Stimulated activated CD8-positive, alpha-beta memory T cell treated with anti-CD3 and anti-CD28 coated beads, Interleukin-7, amount 100 ng/mL, for 1 hour (primary cell): ENCODE data around the gene ITGA2B.
"Not testable (repeated sequence)": the region's sequence is repeated elsewhere in the genome, so short reads cannot be mapped to it uniquely, and the experiment has no call there.

ENCODE experiments used
- DNase-seq, 2 donors: peaks; one replicate each; pipeline ENCODE4 v3.0.0-alpha.2; 2020; ENCODE audit warnings: low read depth in 2 of 2

The ITGA2B gene

DNA sequence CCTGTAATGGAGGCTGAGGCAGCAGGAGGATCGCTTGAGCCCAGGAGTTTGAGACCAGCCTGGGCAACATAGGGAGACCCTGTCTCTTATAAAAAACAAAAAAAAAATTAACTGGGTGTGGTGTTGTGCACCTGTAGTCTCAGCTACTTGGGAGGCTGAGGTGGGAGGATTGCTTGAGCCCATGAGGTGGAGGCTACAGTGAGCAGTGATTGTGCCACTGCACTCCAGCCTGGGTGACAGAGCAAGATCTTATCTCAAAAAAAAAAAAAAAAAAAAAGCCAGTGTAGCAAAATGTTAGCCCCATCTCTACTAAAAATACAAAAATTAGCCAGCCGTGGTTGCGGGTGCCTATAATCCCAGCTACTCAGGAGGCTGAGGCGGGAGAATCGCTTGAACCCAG, 59.2 kb downstream of the ITGA2B start:
- DNase-seq, result not testable (repeated sequence)

DNA sequence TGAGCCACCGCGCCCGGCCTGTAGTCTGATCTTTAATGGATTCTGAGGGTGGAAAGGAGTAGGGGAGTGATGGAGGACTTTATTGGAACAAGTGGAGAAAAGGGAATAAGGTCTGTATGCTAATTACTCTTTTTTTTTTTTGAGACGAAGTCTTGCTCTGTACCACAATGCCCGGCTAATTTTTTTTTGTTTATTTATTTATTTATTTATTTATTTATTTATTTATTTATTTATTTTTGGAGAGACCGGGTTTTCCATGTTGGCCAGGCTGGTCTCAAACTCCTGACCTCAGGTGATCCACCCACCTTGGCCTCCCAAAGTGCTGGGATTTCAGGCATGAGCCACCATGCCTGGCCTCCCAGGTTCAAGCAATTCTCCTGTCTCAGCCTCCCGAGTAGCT, 59.9 kb downstream of the ITGA2B start:
- not testable (repeated sequence) for DNase-seq

DNA sequence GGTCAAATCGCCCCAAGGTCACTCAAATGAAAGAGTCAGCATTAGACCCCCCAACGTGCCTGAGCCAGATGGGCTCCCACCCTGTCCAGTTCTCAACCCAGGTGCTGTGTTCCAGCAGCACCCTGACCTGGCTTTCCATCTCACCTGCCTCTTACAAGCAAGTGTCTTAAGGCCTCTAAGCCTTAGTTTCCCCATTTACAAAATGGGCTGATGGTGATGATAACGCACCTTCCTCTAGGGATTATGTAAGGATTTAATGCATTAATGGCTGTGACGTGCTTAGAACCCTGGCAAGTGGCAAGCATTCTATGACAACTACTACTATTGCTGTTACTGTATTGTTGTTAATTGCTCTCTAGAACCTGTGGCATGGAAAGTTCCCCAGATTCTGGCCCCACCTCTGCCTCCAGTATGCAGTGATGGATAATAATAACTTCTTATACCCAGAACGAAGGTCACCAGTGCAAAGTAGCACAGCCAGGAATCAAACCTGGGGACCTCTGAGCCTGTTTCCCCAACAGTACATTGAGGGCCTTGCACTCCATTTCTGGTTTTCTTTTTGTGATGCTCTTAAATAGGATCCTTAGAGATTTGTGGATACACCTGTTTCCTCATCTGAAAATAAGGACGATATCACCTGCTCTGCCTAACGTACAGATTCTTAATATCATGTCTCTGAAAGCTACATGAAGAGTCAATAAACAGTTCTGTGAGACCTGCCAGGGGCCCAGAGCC, 61.6 kb downstream of the ITGA2B start:
- no peak for DNase-seq

DNA sequence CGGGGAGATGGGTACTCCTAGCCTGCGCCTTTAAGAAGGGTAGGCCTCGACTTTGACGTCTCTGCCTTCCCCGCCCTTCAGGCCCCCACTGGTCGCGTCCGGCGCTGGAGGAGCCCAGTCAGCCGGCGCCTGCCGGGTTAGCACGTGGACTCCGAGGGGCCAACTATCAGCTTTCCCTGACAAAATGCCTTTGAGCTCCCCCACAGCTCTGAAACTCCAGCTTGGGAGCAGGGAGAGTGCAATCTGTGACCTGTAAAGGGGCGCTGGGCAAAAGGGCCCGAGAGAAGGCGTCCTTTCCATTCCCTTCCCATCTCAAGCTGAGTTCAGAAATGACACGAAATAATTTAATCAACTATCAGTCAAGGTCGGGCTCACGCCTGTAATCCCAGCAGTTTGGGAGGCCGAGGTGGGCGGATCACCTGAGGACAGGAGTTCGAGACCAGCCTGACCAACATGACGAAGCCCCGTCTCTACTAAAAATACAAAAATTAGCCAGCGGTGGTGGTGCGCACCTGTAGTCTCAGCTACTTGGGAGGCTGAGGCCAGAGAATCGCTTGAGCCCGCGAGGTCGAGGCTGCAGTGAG, 62.5 kb downstream of the ITGA2B start:
- DNase-seq, result peak; percentile 87

DNA sequence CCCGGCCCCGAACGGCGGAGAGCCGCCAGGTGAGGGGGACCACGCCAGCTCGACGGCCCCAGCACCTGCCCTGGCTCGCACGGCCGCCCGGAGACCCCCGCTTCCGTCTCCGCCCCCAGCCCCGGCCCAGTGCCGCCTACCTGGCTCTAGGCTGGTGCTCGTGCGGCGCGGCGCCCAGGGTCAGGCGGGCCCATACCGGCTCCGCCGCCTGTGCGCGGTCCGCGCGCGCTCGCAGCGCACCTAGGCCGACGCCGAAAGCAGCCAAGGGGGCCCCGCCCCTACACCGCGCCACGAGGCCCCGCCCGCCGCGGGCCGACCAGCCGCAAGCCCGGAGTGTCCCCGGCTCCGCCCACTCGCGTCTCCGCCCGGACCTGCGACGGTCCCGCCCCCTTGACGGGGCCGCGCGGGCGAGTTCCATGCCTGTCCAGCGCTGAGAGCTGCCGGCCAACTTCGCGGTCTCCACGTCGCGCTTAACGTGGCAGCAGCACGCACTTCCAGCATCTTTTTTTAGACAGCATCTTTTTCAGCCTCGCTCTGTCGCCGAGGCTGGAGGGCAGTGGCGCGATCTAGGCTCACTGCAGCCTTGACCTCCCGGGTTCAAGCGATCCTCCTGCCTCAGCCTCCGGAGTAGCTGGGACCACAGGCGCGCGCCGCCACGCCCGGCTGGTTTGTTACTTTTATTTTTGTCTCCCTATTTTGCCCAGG, 64.7 kb downstream of the ITGA2B start, which contains the start of gene SLC25A39:
TSS of gene SLC25A39 (minus strand) at position 253 of the 705 bp plus-strand sequence. CDS start 1,261 bp downstream, outside the sequence.
- DNase-seq, result peak; percentile 90 to 93

DNA sequence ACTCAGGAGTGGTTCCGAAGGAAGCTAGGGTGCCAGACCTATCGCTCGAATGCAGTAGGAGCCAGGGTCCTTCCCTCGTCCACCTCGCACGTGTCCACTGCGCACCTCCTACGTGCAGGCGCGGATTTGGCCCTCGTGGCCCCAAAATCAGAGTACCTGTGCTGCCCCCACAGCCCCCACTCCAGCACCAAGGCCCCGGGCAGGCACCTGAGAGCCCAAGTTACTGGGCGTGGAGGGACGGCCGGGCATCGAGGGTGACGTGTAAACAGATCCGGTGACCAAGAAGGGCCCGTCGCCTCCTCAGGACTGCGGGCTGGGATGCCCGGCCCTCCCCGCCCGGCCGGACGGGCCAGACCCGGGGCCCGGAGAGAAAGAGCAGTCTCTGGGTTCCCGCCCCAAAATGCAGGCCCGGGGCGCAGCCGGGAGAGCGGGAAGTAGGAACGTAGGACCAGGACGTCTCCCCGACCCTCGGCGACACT, 65.3 kb downstream of the ITGA2B start:
- no peak for DNase-seq

DNA sequence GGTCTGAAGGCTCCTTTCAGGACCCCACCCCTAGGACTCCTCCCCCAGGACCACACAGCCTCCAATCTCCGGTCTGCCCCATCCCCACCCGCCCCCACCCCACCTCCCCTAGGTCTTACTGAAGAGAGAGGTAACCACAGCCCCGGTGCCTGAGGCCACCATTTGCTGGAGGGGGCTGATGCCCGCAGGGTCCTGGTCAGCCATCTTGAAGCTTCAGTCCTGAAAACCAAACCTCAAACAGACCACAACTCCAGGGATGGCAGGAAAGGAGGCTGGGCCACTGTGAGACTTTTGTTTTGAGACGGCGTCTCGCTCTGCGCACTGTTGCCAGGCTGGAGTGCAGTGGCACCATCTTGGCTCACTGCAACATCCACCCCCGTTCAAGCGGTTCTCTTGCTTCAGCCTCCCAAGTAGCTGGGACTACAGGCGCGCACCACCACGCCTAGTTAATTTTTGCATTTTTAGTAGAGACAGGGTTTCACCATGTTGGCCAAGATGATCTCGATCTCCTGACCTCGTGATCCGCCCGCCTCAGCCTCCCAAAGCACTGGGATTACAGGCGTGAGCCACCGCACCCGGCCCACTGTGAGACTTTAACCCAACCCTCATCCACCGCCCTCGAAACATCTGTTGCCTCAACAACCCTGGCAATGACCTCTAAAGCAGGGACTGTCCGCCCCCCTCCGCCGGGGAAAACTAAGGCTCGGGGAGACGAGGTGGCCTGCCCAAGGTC, 65.9 kb downstream of the ITGA2B start:
- no peak for DNase-seq

DNA sequence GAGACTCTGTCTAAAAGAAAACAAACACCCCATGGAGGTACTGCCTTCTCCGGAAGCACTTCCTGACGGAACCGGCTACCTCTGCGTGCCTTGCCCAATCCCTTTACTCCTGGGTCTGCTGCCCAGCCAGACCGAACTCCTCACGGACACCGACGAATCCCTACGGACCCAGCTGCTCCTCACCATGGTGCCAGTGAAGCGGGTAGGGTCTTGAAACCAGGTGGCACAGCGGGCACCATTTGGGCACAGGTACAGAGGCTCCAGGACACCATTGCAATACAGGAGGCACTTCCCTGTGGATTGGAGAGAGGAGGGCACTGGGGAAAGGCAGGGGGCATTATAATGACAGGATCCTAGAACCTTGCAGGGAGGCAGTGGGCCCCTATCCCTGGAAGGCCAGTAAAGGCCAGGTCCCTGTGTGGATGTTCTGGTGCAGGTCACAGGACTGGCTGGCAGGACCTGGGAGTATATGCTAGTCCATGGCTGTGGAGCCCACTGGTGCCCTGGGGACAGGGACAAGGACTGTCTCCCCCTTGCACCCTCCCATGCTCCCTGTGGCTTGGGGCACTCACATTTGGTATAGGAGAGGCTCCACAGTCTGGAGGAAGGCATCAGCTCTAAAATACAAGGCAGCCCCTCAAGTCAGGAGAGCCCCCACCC, 67.1 kb downstream of the ITGA2B start:
- DNase-seq, result no peak
